NOMO-1 treated with dmso at 0.1 percent for 144 hours (cell line): Measurements from ENCODE around the gene DNMBP.
"Not testable (repeated sequence)": the region's sequence is repeated elsewhere in the genome, so short reads cannot be mapped to it uniquely, and the experiment has no call there.

Experiments used
- DNase-seq: peaks from one replicate; lab custom pipeline; 2025; ENCODE audit not compliant: unreplicated experiment; lab: John Stamatoyannopoulos, UW

The DNMBP gene

GRCh38 chr10:100014071-100014762 is 4.5 kb upstream of the DNMBP start:
- DNase-seq, result no peak

- no peak for DNase-seq
Observed at GRCh38 chr10:100013621-100014020, 3.9 kb upstream of the DNMBP start.

DNA sequence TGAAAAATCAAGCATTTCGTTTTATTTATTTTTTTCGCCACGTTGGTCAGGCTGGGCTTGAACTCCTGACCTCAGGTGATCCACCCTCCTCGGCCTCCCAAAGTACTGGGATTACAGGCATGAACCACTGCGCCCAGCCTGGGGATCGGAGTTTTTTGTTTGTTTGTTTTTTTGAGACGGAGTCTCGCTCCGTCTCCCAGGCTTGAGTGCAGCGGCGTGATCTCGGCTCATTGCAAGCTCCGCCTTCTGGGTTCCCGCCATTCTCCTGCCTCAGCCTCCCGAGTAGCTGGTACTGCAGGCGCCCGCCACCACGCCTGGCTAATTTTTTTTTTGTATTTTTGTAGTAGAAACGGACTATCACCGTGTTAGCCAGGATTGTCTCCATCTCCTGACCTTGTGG is 2.2 kb upstream of the DNMBP start:
- DNase-seq, result not testable (repeated sequence)

GRCh38 chr10:100009283-100009792 is 409 bp downstream of the DNMBP start:
- peak; percentile 38 for DNase-seq

DNA sequence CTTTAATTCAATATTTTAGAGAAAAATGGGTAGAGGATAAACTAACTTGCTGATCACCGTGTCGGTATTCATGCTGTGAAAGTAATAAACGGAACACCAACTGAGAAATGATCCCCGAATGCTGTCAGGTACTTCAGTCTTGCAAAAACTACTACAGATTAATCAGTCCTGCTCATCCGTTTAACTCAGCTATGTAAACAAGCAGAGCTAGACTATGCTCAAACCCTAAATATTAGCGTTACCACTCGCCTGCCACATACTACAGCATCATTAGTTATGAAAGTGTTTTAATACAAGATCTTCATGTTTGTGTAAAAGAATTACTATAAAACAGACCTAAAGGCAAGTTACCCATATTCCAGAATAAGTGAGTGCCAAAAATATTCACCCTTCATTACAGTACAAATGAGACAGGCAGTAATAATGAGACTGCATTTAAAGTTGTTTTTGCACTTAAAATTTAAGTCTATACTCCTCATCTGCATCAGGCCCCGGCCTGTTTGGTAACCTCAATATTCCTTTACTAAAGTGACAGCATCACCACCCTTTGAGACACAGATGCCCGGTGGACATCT is 952 bp downstream of the DNMBP start:
- DNase-seq, result no peak

- DNase-seq, result no peak
Observed at GRCh38 chr10:100008142-100008522, 1.6 kb downstream of the DNMBP start.

DNA sequence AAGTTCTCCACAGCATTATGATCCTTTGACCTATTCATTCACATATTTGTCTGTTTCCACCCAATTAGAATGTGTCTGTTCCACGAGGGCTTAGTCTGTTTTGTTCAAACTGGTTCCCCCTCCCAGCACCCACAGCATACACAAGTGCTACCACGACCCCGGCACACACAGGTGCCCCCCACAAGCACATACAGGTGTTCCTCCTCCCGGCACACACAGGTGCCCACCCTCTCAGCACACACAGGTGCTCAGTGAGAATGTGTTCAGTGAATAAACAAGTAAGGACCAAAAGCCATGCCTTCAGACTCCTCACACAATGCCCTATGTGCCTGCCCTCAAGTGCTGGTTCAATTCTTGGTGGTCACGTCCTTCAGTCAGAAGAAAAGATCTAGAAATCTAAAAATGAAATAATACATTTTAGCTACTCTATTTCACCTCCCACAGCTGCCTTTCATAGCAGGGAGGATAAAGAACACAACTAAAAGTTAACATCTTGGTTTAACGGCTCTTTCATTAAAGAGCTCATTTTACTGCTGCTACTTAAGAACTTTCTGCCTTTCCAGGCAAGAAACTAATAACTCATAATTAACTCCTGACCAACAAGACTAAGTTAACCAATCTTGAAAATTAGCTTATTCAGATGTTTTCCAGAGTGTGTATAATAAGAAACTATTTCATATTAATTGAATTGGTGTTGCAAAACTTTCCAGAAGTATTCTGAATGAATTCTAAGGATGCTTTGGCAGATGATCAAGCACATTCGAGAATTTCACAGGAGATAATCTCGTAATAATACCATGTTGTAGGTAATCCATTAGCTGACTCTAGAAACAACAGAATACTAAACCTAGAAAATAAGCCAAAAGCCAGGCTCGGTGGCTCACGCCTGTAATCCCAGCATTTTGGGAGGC is 2.3 kb downstream of the DNMBP start:
- no peak for DNase-seq

GRCh38 chr10:100006243-100006886 is 3.4 kb downstream of the DNMBP start:
- peak; percentile 62 for DNase-seq

- no peak for DNase-seq
Observed at GRCh38 chr10:100004805-100005510, 4.8 kb downstream of the DNMBP start.

DNA sequence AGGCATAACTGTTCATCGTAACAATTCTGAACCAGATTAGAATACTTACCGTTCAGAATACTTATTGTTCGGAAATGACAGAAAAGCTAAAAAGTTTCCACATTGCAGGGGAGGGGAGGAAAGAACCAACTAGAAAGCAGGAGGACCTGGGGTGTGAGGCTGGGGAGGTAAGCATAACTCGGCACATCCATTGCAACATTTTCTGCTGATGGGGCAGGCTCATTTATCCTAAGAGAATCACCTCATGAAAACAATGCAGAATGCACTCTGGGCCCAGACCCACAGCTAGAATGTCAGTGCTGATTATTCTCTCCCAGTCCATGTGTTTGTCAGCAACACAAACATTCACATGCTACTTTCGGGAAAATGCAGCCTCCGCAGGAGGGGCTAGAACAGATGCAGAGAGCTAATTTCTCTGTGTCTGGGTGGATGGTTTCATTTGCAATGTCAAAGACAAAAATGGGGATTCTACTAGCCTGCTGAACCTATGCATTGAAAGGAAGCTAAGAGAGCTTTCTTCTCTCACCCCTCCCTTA is 9.6 kb downstream of the DNMBP start:
- no peak for DNase-seq

GRCh38 chr10:99999319-100000108 is 10.2 kb downstream of the DNMBP start:
- no peak for DNase-seq

GRCh38 chr10:99998889-99999288 is 10.9 kb downstream of the DNMBP start:
- DNase-seq, result no peak

DNA sequence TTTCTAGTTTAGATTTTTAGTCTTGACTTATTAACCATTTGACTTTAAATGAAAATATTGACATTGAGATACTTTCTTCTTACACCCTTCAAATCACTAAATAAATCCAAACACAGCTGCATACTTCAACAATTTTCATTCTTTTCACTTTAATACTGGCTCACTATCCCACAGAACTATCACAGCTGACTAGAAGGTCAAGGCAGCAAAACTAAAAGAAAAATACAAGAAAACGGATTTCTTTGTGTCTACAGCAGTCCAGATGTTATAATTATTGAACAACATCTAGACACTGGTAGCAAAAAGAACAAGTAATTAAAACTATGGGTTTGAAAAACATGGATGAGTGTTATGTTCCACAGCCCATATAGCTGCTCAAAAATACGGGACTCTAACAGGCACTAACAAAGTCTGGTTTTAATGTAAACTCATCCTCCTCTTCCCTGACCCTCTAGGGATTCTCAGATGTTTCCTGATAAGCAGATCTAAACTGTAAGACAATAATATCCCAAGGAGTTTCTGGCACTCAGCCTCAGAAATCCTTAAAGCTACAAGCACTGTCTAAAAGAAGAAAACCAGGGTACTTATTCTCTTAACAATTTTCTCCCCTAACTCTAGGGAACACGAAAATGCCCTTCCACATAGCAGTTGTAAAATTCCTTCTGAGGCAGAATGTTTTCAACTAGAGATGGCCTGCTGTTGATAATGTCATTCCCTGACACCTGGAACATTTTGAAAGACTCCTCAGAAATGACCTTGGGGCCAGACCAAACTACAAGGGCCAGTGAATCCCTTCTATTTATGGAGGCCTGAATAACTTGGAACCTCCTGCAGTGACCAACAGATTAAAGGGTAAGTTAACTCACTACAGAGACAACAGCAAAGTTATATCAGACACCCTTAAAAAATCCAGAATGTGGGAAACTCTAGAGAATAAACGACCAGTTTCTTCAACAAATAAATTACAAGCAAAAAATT is 12.8 kb downstream of the DNMBP start:
- no peak for DNase-seq

- no peak for DNase-seq
Observed at GRCh38 chr10:99995713-99996112, 14.0 kb downstream of the DNMBP start.

GRCh38 chr10:99995269-99995668 is 14.5 kb downstream of the DNMBP start:
- no peak for DNase-seq

GRCh38 chr10:99994801-99995200 is 14.9 kb downstream of the DNMBP start:
- DNase-seq, result no peak

- DNase-seq, result peak; percentile 82
Observed at GRCh38 chr10:99993701-99994689, 15.8 kb downstream of the DNMBP start.
